ENCODE data around the gene EGR1.
A peak's percentile ranks its signal among the peaks of the same experiment; 100 is the strongest.

Gene EGR1

DNA sequence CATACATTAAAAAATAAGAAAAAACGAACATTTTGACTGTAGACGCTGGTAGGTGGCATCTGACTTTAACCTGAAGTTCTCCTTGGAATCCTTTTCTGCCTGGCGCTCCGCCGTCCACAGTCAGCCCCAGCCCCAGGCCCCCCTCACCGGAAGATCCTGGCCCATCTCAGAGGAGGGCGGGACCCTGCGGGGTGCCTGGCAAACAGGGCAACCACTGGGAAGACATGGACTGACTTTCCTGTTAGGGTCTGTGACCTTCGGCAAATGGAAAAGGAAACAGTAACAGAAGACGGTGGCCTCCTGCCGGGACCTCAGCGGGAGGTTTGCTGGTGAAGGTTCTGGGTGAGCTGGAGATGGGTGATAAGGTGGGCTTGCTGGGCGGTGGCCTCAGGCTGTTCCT, 11.7 kb upstream of the EGR1 start:
- DNase-seq = no peak

DNA sequence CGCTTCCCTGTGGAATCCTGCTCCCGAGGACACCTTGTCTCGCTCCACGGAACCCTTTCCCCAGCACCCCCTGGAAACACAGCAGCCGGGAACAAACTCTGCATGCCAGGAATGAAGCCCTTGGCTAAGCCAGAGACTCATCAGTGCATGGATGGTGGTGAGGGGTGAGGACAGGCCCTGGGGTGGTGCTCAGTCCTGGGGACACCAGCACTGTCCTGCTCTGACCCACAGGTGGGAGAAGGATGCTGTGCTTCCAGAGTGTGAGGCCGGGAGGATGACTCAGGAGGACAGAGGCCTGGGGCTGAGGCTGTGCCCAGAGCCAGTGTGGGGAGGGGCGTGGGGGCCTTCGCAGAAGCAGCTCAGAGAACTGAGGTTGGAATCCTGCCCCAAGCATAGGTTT, 11.2 kb upstream of the EGR1 start:
- DNase-seq = no peak

DNA sequence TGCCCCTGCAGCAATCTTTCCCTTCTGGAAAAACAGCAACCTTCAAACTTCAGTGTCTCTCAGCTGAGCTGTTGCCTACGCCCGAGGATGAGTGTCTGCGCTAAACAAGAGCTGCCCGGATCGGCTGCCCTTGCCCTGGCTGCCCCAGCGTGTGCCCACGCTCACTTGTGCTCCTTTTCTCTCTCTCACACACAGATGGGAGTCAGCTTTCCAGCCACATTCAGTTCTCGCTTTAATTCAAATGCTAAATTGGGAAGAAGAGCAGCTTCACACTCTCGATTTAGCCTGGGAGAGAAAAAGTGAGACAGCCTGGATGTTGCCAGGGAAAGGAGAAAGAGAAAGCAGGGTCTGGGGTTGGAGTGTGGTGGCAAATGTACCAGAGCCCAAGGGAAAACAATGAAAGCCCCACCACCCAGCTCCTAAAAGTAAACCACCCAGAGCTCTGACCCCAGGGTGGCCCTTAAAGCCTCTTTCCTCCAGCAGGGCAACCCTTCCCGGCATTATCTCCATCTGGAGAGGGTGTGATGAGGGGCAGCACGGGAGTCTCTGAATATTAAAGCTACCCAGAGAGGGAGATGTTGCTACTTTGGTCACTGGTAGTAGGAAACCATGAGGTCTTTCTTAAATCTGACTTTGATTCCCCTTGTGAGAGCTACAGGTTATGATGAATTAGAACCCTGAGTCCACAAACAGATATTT, 9.9 kb upstream of the EGR1 start:
- no peak for DNase-seq

DNA sequence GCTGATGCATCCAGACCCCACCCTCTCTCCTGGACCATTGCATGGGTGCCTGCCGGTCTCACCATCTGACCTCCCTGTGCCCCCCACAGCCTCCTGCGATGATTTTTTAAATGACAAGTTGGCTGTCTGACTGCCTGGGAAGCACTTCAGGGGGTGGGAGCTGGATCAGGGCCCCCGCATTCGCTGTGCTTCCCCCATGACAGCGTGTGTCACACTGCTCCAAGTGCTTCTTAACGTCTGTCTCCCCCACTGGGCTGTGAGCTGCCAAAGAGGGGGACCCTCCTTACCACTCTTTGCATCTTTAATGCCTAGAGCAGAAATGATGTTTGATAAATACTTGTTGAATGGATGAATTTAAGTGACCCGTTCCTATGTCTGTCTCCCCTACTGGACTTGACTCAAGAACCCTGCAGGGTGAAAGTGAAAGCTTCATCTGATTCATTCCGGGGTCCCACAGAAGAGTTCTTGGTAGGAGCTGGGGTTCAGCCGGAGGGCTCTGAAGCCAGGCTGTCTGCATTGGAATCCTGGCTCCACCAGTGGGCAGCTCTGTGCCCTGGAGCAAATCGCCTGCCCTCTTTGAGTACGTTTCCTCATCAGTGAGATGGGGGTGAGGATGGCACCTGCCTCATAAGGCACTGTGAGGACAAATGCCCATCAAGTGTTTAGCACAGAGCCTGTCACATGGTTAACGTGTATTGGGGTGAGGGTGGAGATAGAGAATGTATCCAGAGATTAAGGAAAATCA, 7.6 kb upstream of the EGR1 start:
- DNase-seq = no peak

DNA sequence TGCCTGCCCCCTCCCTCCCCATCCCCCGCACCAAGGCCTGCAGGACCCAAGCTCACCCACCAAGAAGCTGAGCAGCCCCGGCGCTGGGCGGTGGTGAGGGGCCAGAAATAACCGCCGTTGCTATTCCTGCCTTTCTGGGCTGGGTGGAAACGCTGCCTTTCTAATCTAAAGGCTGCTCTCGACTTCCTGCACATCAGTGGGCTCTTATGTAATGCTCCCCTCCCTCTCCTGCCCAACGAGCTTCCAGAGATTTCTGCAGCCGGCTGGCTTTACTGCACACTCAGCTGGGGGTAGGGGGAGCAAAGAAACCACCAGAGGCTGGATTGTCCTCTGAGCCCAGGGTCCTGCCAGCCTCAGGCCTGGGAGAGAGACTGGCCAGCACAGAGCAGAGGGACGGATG, 6.9 kb upstream of the EGR1 start:
- no peak for DNase-seq

DNA sequence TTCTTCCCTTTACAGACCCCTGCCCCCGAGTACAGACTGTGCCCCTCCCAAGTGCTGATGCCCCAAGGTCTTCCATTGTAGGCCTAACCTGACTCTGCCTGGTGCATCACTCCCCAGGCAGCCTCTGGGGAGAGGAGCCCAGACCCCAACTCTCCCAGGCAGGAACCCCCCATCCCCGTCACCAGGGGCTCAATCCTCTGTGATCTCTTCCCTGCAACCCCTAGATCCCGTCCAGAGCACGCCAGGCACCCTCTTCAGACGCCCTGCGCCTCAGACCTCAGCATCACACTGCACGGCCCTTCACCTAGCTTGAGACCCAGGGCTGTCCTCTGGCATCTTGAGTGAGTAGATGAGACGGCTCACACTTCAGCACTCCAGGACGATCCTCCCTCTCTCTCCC, 6.4 kb upstream of the EGR1 start:
- no peak for DNase-seq

DNA sequence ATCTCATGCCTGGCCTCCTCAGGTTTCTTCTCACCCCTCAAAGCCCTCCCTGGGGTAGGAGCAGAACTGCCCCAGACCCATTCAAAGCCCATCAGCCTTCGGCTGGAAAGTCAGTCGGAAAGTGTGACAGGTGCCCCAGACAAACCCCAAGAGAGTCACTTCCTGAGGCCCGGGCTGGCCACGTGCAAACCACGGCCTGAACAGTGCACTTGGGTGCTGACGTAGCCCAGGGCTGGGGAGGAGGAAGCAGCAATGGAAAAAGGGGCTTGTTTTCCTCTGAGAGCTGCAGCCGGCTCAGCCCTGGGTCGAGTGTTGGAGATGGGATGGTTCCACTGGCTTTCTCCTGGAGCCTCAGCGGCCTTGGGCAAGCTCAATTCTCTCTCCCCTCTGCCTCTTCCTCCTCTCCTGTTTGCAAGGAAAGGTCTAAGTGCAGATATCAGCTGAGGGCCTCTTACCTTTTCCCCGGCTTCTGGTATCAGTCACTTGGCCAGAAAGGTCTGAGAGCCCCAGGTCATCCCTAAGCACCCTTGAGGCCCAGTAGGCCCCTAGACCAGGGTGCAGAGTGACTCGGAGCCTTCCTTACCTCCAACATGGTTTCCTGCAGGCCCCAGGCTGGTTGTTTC, 5.9 kb upstream of the EGR1 start:
- DNase-seq = peak; percentile 73

DNA sequence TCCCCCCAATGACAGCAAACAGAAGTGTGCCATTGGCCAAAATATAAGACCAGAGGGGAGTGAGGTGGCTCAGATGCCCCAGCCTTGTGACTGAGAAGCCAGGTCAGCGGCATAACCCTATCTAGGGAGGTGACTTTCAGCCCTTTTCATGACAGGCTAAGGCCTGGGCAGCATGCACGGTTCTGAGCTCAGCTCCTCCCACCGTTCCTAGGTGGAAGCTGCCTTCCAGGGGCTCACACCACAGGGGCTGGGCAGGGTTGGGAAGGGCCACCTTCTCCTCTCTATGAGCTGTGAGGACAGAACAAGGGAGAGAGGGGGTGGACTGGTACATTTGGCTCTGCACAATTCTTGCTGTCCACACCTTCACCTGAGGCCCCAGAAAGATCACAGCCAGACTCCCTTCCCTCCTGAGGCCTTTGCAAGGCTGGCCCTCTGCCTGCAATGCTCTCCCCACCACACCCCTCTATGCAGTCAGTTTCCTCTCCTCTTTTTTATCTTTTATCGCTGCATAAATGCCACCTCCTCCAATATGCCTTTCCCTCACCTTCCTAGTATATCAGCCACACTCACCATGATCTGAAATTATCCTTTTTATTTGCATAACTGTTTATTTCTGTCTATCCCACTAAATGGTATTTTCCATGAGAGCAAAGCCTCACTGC, 5.1 kb upstream of the EGR1 start:
- DNase-seq = no peak

DNA sequence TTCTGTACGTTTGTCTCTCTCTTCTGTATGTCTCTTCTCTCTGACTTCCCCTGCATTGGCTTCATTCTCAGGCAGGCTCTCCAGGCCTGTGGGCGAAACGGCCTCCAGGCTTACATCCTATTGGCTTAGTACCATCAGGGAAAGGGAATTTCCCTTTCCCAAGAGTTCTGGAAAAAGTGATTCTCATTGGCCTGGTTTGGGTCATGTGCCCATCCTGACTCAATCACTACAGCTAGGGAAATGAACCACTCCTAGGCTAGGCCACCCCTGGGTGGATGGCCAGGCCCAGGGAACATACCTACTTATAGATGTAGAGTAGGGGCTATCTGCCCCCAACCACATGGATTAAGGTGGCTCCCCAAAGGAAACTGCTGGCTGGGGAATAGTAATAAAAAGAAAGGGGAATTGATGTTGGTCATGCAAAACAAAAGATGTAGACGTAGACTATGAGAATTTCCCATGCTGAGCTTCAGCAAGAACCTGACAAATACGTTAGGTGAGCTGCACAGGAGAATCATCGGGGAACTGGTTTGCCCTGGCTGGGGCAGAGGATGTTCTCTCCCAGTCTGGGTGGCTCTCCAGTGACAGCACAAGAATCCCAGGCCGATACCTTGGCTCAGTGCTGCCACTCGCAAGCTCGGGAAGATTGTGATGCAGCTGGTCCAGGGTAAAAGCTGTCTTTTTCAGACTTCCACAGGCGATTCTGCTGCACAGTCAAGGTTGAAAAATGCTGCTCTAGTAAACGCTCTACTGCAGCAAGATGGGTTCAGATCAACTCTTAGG, 3.7 kb upstream of the EGR1 start:
- DNase-seq = no peak

DNA sequence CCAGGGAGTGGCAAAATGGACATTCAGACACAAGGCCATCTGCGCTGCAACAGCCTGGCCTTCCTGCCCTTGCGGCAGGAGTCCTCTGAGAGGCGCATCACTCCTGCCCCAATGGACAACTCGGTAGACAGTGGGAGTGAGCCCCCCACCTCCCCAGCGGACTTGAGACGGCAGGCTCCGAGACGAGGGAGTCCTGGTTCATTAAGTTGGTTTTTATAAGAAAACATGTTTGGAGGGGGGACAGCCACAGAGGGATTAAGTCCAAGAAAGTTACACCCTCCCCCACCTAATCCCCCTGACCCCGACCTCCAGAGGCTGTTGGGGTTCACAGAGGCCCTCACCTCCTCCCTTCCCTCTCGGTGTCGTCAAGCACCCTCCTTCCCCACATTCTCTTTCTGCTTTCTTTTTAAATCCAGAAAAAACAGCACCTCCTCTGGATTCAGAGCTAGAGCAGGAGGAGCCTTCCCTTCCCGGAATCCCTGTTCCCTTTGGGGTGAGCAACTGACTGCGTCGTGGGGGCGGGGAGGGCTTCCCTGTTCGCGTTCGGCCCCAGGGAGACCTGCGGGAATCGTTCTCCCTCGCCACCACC, 1.8 kb upstream of the EGR1 start:
- no peak for DNase-seq

DNA sequence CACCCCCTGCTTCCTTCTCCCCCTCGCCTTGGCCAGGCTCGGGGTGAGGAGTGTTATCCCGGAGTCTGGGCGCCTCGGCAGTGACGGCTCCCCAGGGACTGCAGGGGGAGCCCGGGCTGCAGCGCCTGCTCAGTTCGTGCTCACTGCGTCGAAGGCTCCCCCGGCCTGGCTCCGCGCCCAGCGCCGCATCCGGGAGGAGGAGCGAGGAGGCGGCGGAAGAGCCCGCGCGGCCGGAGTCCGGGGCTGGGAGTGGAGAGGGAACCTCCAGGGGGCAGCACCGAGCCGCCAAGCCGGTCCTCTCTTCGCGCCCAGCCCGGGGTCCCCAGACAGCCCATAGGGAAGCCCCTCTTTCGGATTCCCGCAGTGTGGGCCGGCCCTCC, 1.3 kb upstream of the EGR1 start:
- peak; percentile 90 for DNase-seq

DNA sequence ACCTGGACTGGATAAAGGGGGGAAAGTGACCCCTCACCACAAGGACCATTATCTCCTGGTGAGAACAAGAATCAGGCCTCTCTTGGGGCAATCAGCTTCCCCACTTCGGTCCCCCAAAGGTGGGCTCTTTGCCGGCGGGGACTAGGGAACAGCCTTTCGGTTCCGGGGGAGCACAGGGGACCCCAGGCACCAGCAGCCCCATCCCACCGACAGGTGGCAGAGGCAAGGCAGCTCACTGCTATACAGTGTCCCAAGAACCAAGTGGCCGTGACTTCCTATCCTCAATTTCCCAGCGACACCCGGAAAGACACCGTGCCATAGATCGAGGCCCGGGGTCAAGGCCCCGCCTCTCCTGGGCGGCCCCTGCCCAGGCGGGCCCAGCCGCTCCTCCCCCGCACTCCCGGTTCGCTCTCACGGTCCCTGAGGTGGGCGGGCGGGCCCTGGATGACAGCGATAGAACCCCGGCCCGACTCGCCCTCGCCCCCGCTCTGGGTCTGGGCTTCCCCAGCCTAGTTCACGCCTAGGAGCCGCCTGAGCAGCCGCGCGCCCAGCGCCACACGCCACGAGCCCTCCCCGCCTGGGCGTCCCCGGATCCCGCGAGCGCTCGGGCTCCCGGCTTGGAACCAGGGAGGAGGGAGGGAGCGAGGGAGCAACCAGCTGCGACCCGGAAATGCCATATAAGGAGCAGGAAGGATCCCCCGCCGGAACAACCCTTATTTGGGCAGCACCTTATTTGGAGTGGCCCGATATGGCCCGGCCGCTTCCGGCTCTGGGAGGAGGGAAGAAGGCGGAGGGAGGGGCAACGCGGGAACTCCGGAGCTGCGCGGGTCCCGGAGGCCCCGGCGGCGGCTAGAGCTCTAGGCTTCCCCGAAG, 655 bp upstream of the EGR1 start:
- peak; percentile 89 for DNase-seq

DNA sequence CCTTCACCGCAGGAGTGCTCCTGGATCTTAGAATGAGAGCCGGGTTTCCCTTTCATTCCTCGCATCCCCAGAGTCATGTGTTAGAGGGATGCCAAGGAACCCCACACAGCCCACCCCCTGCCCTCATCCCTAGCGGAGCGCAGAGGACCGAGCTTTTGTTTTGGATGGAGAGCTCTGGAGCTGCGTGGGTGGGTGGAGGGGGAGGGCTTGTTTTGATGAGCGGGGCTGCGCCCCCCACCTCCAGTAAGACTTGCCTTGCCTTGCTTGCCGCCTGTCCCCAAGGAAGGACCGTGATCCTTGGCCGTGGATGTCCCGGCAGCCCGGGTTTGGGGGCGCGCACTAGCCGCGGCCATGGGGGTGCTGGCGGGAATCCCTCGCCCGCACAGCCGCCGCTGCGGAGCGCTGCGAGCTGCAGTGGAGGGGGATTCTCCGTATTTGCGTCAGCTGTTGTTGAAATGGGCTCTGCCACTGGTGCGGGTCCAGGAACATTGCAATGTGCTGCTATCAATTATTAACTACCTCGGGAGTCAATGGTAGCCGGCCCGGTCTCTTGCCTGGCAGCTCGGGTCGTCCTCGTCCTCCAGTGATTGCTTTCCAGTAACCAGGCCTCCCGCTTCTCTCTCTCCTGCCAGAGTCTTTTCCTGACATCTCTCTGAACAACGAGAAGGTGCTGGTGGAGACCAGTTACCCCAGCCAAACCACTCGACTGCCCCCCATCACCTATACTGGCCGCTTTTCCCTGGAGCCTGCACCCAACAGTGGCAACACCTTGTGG, 1.0 kb downstream of the EGR1 start:
- DNase-seq = no peak

DNA sequence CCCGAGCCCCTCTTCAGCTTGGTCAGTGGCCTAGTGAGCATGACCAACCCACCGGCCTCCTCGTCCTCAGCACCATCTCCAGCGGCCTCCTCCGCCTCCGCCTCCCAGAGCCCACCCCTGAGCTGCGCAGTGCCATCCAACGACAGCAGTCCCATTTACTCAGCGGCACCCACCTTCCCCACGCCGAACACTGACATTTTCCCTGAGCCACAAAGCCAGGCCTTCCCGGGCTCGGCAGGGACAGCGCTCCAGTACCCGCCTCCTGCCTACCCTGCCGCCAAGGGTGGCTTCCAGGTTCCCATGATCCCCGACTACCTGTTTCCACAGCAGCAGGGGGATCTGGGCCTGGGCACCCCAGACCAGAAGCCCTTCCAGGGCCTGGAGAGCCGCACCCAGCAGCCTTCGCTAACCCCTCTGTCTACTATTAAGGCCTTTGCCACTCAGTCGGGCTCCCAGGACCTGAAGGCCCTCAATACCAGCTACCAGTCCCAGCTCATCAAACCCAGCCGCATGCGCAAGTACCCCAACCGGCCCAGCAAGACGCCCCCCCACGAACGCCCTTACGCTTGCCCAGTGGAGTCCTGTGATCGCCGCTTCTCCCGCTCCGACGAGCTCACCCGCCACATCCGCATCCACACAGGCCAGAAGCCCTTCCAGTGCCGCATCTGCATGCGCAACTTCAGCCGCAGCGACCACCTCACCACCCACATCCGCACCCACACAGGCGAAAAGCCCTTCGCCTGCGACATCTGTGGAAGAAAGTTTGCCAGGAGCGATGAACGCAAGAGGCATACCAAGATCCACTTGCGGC, 1.8 kb downstream of the EGR1 start:
- no peak for DNase-seq

DNA sequence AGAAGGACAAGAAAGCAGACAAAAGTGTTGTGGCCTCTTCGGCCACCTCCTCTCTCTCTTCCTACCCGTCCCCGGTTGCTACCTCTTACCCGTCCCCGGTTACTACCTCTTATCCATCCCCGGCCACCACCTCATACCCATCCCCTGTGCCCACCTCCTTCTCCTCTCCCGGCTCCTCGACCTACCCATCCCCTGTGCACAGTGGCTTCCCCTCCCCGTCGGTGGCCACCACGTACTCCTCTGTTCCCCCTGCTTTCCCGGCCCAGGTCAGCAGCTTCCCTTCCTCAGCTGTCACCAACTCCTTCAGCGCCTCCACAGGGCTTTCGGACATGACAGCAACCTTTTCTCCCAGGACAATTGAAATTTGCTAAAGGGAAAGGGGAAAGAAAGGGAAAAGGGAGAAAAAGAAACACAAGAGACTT, 2.4 kb downstream of the EGR1 start:
- DNase-seq = no peak

DNA sequence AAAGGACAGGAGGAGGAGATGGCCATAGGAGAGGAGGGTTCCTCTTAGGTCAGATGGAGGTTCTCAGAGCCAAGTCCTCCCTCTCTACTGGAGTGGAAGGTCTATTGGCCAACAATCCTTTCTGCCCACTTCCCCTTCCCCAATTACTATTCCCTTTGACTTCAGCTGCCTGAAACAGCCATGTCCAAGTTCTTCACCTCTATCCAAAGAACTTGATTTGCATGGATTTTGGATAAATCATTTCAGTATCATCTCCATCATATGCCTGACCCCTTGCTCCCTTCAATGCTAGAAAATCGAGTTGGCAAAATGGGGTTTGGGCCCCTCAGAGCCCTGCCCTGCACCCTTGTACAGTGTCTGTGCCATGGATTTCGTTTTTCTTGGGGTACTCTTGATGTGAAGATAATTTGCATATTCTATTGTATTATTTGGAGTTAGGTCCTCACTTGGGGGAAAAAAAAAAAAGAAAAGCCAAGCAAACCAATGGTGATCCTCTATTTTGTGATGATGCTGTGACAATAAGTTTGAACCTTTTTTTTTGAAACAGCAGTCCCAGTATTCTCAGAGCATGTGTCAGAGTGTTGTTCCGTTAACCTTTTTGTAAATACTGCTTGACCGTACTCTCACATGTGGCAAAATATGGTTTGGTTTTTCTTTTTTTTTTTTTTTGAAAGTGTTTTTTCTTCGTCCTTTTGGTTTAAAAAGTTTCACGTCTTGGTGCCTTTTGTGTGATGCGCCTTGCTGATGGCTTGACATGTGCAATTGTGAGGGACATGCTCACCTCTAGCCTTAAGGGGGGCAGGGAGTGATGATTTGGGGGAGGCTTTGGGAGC, 3.1 kb downstream of the EGR1 start:
- DNase-seq = no peak

DNA sequence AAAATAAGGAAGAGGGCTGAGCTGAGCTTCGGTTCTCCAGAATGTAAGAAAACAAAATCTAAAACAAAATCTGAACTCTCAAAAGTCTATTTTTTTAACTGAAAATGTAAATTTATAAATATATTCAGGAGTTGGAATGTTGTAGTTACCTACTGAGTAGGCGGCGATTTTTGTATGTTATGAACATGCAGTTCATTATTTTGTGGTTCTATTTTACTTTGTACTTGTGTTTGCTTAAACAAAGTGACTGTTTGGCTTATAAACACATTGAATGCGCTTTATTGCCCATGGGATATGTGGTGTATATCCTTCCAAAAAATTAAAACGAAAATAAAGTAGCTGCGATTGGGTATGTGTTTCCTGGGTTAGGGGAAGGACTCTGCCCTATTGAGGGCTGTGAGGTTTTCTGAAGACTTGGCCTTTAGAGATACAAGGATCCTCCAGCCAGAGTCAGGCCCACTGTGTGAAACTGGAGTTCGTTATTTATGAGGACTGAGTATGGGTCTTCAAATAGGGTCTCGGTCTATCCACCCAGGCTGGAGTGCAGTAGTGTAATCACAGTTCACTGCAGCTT, 3.8 kb downstream of the EGR1 start:
- DNase-seq = no peak

DNA sequence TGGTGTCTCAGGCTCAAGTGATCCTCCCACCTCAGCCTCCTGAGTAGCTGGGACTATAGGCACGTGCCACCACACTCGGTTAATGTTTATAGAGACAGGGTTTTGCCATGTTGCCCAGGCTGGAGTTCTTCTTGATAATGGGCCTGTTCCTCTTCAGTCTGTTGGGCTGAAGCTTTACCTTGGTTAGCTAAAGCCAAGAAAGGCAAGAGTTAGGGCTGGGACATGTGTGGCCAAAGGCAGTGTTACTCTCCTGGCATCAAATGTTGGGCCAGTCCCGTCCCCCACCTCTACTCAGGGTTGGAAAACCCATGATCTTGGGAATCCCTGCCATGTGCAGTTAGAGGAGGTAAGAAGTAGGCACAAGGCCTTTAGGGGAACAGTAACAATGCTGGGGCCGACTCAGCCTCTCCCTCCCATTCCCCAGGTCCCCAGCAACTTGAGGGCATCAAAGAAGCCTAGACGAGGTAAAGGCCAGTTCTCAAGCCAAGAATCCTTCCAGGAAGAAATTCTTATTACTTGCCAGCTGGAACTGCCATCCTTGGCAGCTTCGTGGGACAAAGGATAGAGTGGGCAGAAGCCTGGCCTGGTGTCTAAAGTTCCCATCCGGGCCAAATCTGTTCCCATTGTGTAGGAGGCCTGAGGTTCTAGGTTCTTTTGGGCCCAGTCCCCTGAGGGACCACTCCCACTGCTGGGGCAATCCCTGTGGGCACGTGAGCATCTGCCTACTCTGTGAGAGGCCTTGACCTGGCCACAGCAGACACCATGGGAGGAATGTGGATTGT, 4.5 kb downstream of the EGR1 start:
- no peak for DNase-seq
